ENCODE results near the gene MDN1. TPM values are rescaled to one million over a fixed set of nuclear protein-coding genes. Genes with fewer than 3 reads are reported as not detected.

The MDN1 gene
- total RNA-seq, 2 experiments from 2014 or later, result 40.3 to 40.4 TPM

DNA sequence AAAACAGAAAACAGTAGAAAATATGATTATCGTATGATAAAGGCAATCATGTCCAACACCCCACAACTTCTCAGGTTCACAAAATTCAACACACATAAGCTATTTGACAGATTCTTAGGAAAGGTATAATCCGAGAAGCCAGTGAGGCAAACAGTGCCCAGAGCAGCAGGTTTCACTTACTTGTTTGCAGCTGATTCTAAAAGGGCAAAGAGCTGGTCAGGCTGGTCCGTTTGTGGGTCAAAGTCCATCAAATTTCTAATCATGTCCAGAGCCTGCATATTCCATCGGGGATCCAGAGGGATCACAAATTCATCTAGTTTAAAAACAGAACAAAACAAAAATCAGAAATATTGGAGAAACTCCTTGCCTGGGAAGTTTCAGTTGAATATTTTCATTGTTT, 111.3 kb downstream of the MDN1 start:
- POLR2A ChIA-PET, result no interaction called here

DNA sequence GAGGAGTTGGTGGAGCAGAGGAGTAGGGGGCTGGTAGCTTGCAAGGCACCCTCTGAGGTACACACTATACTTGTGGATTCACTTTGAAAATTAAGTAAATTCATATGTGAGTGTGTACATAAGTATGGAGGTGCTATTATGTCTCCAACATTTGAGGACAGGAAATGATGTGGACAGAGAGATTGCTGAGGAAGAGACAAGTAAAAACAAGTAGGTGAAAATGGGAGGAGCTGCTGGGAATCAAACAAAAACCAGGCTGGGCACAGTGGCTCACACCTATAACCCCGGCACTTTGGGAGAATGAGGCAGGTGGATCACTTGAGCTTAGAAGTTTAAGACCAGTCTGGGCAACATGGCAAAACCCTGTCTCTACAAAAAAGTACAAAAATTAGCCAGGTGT, 111.8 kb downstream of the MDN1 start:
- H3K36me3 Mint-ChIP-seq (ENCODE audit: low read depth), result peaks cover 88% of the 10 kb centered on the region
- TF ChIP-seq, protein P1, sequence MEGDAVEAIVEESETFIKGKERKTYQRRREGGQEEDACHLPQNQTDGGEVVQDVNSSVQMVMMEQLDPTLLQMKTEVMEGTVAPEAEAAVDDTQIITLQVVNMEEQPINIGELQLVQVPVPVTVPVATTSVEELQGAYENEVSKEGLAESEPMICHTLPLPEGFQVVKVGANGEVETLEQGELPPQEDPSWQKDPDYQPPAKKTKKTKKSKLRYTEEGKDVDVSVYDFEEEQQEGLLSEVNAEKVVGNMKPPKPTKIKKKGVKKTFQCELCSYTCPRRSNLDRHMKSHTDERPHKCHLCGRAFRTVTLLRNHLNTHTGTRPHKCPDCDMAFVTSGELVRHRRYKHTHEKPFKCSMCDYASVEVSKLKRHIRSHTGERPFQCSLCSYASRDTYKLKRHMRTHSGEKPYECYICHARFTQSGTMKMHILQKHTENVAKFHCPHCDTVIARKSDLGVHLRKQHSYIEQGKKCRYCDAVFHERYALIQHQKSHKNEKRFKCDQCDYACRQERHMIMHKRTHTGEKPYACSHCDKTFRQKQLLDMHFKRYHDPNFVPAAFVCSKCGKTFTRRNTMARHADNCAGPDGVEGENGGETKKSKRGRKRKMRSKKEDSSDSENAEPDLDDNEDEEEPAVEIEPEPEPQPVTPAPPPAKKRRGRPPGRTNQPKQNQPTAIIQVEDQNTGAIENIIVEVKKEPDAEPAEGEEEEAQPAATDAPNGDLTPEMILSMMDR (IDR thresholded peaks at IDR 0.05), result no peak
- no peak overlapping the region for H3K27ac Mint-ChIP-seq

More for the DNA sequence above, 111.3 kb downstream of the MDN1 start:
- H3K36me3 ChIP-seq (ENCODE audit: insufficient read depth, low read length), result peaks cover 78% of the 10 kb centered on the region
- Mint-ChIP-seq H3K9me3 (no peaks in the 10 kb centered on the region), H3K4me1 (ENCODE audit: low read depth) (no peaks in the 10 kb centered on the region), H3K36me3 (ENCODE audit: low read depth) (peaks cover 88% of the 10 kb centered on the region), H3K27me3 (no peaks in the 10 kb centered on the region), H3K4me3 (no peak overlapping the region), H3K27ac (no peak overlapping the region)
- no peak overlapping the region for H3K4me3 ChIP-seq (ENCODE audit: low read length)
- CTCF ChIA-PET, result no interaction called here
- no peak overlapping the region for H3K27ac ChIP-seq (ENCODE audit: low read depth in 1 of 2, low read length in 2 of 2)
- no peaks in the 10 kb centered on the region for H3K27me3 ChIP-seq (ENCODE audit: control insufficient read depth in 1 of 2, insufficient read depth in 2 of 2, low read length in 2 of 2)
- TF ChIP-seq, protein P1 (IDR thresholded peaks at IDR 0.05), result no peak
- H3K4me1 ChIP-seq (ENCODE audit: insufficient read depth, low read length), result no peaks in the 10 kb centered on the region
- no peak for ATAC-seq (ENCODE audit: poor library complexity)
- intact Hi-C loops (cut with DNase I, micrococcal nuclease), result no loop called here
- no peak for DNase-seq
- no peaks in the 10 kb centered on the region for H3K9me3 ChIP-seq (ENCODE audit: control insufficient read depth in 1 of 2, insufficient read depth in 1 of 2, low read length in 2 of 2)

DNA sequence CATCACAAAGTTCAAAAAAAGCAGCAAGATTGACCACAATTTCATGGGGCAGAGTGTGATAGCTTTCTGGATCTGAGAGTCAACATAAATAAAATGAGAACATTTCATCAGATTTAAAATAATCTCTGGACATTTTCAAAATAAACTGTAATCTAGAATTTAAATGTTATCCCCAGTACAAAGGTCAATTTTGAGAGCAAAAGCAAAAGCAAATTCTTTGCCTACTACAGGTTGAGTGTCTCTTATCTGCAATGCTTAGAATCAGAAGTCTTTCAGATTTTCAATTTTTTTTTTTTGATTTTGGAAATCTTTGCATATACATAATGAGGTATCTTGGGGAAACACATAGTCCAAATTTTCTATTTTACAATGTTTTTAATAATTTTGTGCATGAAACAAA, 113.5 kb downstream of the MDN1 start:
- Histone ChIP-seq H3K4me1 (ENCODE audit: insufficient read depth, low read length) (no peaks in the 10 kb centered on the region), H3K27ac (ENCODE audit: low read depth in 1 of 2, low read length in 2 of 2) (no peak overlapping the region), H3K27me3 (ENCODE audit: control insufficient read depth in 1 of 2, insufficient read depth in 2 of 2, low read length in 2 of 2) (no peaks in the 10 kb centered on the region), H3K36me3 (ENCODE audit: insufficient read depth, low read length) (peaks cover 74% of the 10 kb centered on the region), H3K4me3 (ENCODE audit: low read length) (no peak overlapping the region), H3K9me3 (ENCODE audit: control insufficient read depth in 1 of 2, insufficient read depth in 1 of 2, low read length in 2 of 2) (no peaks in the 10 kb centered on the region)
- peaks cover 90% of the 10 kb centered on the region for H3K36me3 Mint-ChIP-seq (ENCODE audit: low read depth)
- intact Hi-C loops (cut with DNase I, micrococcal nuclease), result no loop called here
- no peak for ATAC-seq (ENCODE audit: poor library complexity)
- TF ChIP-seq, protein P1 (IDR thresholded peaks at IDR 0.05), result no peak
- no peaks in the 10 kb centered on the region for H3K27me3 Mint-ChIP-seq
- H3K9me3 Mint-ChIP-seq, result no peaks in the 10 kb centered on the region
- DNase-seq, result no peak
- H3K4me3 Mint-ChIP-seq, result no peak overlapping the region
- ChIA-PET CTCF (interaction anchor here (0.7 kb wide), 1 partner anchor 891 kb away, joined by 3 read pairs; no protein-coding TSS in a partner anchor), POLR2A (no interaction called here)
- H3K27ac Mint-ChIP-seq, result no peak overlapping the region
- H3K4me1 Mint-ChIP-seq (ENCODE audit: low read depth), result no peaks in the 10 kb centered on the region

More for the DNA sequence above, 111.8 kb downstream of the MDN1 start:
- H3K4me3 ChIP-seq (ENCODE audit: low read length), result no peak overlapping the region
- no peaks in the 10 kb centered on the region for H3K9me3 ChIP-seq (ENCODE audit: control insufficient read depth in 1 of 2, insufficient read depth in 1 of 2, low read length in 2 of 2)
- Mint-ChIP-seq H3K4me3 (no peak overlapping the region), H3K9me3 (no peaks in the 10 kb centered on the region), H3K27me3 (no peaks in the 10 kb centered on the region), H3K4me1 (ENCODE audit: low read depth) (no peaks in the 10 kb centered on the region)
- no peak overlapping the region for H3K27ac ChIP-seq (ENCODE audit: low read depth in 1 of 2, low read length in 2 of 2)
- ChIA-PET CTCF (no interaction called here), POLR2A (no interaction called here)
- DNase-seq, result no peak
- no peak for ATAC-seq (ENCODE audit: poor library complexity)
- intact Hi-C loops (cut with DNase I, micrococcal nuclease), result no loop called here
- no peaks in the 10 kb centered on the region for H3K4me1 ChIP-seq (ENCODE audit: insufficient read depth, low read length)
- peaks cover 73% of the 10 kb centered on the region for H3K36me3 ChIP-seq (ENCODE audit: insufficient read depth, low read length)
- no peaks in the 10 kb centered on the region for H3K27me3 ChIP-seq (ENCODE audit: control insufficient read depth in 1 of 2, insufficient read depth in 2 of 2, low read length in 2 of 2)

Data from CD4-positive, alpha-beta T cell (primary cell).